Retina (tissue), 1 donor: ENCODE data around the gene ARHGEF5.
"Not testable (repeated sequence)": the region's sequence is repeated elsewhere in the genome, so short reads cannot be mapped to it uniquely, and the experiment has no call there.

Experiments used
- DNase-seq: peaks from one replicate; pipeline ENCODE4 v3.0.0-alpha.2; 2016

The ARHGEF5 gene

DNA sequence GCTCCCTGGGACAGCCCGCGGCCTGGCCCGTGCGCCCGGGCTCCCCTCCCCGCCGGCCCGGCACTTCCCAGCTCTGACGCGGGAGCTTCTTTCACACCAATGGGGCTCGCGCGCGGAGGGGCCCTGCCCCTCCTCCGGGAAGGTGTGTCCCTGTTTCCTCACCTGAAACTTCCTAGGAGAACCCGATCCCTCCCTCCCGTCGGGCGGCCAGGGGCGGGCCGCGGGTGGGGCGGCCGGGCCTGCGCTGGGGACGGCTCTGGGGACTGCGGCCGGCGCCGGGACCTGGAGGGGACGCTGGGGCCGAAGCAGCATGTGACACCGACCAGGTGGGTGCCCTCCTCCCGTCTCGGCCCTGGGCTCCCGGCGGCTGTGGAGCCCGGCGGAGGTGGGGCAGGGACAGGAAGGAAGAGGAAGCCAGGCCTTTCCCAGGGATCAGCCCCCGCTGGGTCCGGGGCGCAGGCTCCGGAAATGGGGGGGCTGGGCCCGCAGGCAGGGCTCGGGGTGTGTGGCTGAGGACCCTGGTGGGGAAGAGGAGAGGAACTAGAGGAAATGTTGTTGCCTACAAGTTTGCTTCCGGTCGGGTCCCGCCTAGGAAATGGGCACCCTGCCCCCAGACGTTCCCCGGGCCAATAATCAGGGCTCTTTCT, at the start of gene ARHGEF5:
TSS of gene ARHGEF5 (plus strand) at position 227 of the 647 bp plus-strand sequence. CDS start 7,268 bp downstream, outside the sequence.
- DNase-seq, result not testable (repeated sequence)

DNA sequence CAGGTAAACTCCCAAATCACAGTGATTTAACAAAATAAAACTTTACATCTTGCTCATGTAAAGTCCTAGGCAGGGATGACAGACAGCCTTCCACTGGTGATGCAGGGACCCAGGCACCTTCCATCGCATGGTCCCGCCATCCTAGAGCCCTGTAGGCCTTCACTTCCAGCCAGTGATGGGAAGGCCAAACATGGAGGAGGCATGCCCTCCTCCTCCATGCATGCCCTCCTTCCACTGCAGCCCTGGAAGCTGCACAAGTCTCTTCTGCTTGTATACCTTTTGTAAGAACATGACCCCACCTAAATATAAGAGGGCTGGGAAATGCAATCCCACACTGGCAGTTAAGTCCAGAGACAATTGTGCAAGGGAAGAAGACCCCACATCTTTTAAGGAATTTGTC, 45.5 kb upstream of the ARHGEF5 start:
- DNase-seq, result not testable (repeated sequence)

- DNase-seq, result not testable (repeated sequence)
These were observed 44.0 kb upstream of the ARHGEF5 start for GRCh38 chr7:144311218-144311617.

DNA sequence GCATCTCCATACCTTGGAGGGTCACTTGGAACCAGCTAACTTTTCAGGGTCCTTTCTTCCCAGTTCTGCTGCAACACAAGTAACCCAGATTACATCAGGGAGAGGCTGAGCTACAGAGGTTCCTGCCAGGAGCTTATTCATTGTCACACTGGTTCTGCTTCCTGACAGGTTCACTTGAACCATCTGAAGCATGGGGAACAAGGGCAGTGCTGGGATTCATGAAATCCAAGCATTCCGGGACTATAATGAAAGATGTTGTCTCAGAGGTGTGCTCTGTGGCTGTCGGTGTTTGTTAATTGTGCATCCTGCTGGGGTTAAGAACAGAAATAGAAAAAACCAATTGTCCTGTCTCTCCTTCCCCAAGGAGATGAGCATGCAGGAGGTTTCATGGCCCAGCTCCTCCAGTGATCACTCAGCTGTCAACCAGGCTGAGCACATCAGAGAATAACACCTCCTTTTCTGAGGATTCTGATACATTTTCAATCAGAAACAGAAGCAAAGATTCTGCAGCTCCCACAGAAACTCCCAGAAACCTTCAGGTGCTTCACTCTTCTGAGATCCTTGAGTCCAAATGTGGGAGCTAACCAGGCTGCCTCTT, 43.2 kb upstream of the ARHGEF5 start, which contains the start of gene OR2A1:
TSS of gene OR2A1 (plus strand) at position 548 of the 598 bp plus-strand sequence. CDS start 5,706 bp downstream, outside the sequence.
- not testable (repeated sequence) for DNase-seq

DNA sequence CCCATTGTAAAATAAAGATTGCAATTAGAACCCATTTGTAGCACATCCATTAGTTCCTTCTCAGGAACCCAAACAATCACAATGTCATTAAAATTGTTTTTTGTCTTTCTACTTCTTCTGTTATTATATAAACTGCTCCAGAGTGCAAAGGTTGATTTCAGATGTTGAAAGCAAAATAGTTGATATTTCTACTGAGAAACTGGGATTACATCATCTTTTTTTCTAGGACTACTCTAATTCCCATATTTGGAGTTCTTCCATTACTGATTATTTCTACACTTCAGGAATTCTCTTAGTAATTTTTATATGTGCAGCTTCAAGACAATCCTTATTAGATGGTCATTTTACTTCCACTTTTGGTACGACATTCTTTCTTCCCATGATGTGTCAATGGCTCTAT, 37.7 kb upstream of the ARHGEF5 start:
- not testable (repeated sequence) for DNase-seq

DNA sequence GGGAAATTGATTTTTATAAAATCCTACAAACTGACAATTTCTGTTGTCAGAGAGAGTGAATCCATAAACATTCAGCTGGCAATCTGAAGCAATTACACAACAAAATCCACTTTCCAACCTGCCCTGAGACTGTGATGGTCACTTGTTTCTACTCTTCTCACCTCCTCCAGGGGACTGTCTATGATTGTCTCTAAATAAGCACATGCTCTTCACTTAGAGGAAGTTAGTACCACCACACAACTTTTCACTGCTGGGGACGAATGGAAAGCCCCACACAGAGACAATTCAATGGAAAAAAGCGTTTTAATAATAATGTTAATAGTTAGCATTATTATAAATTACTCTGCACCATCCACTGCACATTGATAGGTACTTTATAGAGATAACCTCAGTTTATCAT, 35.7 kb upstream of the ARHGEF5 start:
- DNase-seq, result not testable (repeated sequence)

- DNase-seq, result not testable (repeated sequence)
These were observed 33.5 kb upstream of the ARHGEF5 start for GRCh38 chr7:144321677-144322206.

DNA sequence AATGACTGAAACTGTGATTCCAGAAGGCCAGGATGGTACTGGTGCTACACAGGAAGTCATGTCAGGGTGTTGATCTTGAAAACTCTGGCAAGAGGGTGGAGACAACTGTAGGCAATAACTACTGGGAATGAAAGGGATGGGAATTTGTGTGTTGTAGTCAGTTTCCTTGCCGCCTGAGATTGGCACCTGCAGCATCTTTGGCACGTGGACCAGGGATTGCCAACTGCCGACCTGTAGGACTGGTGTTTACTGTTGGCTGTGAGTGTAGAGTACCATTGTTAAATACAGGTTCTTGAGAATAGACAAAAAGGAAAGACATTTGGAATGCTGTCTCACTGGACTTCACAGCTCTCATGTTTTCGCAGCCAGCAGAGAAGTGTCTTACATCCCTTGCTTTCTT, 31.8 kb upstream of the ARHGEF5 start:
- DNase-seq, result not testable (repeated sequence)

DNA sequence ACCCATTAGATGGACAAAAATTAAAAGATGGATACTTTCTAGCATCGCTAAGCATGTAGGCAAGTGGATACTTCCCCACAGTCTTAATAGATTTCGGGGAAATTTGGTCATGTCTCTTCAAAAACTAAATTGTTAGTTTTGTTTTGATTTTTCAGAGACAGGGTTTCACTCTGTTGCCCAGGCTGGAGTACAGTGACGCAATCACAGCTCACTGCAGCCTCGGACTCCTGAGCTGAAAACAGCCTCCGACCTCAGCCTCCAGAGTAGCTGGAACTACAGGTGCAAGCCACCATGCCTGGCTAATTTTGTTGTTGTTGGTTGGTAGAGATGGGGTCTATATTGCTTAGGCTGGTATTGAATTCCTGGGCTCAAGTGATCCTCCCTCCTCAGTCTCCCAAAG, 29.3 kb upstream of the ARHGEF5 start:
- DNase-seq, result not testable (repeated sequence)

DNA sequence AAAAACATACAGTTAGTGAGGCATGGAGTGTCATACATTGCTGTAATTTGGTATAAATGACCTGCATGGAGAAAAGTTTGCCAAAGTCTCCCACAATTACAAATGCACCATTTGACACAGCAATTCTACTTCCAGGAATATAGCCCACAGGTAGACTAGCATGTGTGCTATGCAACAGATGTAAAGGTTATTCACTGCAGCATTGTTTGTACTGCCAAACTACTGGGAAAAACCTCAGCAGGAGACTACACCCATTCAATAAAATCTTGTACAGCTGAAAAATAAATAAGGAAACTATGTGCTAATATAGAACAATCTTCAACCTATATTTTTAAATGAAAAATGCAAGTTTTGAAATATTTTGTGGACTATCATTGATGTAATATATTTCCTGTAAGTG, 25.2 kb upstream of the ARHGEF5 start:
- DNase-seq, result not testable (repeated sequence)

GRCh38 chr7:144331221-144331995, 23.8 kb upstream of the ARHGEF5 start:
- not testable (repeated sequence) for DNase-seq

GRCh38 chr7:144331996-144332288, 23.3 kb upstream of the ARHGEF5 start:
- not testable (repeated sequence) for DNase-seq

- DNase-seq, result not testable (repeated sequence)
These were observed 6.6 kb upstream of the ARHGEF5 start for GRCh38 chr7:144348625-144349024.

DNA sequence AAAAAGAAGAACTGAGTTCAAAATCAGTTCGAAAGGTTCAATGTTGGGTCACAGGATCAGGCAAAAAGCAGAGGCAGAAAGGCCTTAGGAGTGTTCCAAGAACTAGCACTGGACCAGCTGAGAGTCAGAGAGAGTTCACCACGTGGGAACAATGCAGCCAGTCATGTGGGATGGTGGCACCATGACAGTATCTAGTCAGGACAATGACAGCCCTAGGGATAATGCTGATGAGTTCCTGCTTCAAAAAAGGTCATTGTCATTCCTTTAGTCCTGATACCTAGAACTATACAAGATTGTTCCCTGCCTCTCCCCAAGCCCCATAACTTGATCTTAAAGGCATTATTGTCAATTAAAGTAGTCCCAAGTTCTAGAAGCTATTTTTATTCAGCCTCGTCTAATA, 3.5 kb upstream of the ARHGEF5 start:
- not testable (repeated sequence) for DNase-seq

GRCh38 chr7:144356185-144356584, 983 bp downstream of the ARHGEF5 start:
- not testable (repeated sequence) for DNase-seq

DNA sequence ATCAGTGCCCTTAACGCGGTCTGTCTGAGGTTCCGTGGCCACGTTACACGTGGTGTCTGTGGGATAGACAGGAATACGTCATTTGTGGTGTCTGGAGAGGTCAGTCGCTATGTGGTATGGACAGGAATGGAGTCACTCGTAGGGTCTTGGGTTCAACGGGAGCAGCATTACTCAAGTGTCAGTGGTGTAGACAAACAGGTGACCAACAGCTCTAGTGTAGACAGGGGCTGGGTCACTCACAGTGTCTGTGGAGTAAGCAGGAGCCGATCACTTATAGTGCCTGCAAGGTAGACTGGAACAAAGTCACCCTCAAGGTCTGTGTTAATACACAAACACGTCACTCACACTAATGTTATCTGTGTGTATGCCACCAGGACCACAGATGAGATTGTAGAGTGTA, 1.7 kb downstream of the ARHGEF5 start:
- not testable (repeated sequence) for DNase-seq

DNA sequence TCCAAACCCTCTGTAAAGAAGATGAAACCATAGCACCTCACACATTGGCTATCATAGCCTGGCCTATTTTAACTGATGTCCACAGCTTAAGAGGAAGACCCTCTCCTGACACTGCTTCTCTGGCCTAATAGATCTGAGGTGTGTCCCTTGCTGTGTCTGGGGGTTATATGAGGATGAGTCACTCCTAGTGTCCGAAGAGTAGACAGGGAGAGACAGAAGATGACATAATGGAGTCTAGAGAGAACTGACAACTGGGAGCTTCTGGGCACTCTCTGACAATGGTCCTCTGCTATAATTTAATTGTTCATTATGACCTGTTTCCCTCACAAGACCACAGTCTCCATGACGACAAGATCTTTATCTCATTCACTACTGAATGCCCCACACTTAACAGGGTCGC, 6.9 kb downstream of the ARHGEF5 start:
- DNase-seq, result not testable (repeated sequence)

DNA sequence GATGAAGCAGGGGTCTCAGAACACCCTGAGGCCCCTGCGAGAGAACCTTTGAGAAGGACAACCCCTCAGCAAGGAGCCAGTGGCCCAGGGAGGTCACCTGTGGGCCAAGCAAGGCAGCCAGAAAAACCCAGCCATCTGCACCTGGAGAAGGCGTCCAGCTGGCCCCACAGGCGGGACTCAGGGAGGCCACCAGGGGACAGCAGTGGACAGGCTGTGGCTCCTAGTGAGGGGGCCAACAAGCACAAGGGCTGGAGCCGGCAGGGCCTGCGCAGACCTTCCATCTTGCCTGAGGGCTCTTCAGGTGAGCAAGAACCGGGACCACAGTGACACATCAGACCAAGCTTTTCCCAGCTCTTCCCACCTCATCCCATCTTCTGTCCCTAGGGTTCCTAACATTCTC, 10.3 kb downstream of the ARHGEF5 start:
- not testable (repeated sequence) for DNase-seq

DNA sequence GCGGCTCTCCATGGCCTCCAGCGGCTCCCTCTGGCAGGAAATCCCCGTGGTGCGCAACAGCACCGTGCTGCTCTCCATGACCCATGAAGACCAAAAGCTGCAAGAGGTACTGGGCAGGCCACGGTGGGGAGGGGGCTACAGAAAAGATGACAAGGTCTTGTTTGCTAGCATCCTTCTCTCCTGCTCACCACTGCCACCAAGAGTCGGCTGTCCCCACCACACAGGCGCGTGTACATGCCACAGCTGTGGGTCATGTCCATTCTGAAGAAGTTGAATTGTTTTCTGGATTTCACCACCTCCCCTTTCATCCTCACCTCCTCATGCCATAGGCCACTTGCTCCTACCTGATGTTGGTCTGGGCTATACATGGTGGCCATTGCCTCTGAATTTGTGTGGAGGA, 12.0 kb downstream of the ARHGEF5 start:
- not testable (repeated sequence) for DNase-seq

DNA sequence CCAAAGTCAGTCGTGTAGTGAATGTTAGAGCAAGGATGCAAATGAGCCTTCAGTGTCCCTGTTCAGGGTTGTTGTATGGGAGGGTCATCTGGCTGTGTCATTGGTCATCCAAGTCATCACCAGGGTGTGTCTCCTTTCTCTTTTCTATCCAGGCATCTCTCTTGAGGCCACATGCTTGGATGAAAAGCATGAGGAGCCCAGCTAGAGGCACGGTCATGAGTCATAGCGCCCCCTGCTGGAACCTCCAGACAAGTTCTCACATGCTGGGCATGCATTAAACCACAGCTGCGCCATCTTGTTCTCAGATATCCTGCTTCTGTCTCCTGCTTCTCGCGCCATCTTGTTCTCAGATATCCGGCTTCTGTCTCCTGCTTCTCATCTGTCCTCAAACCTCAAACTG, 14.0 kb downstream of the ARHGEF5 start:
- not testable (repeated sequence) for DNase-seq

DNA sequence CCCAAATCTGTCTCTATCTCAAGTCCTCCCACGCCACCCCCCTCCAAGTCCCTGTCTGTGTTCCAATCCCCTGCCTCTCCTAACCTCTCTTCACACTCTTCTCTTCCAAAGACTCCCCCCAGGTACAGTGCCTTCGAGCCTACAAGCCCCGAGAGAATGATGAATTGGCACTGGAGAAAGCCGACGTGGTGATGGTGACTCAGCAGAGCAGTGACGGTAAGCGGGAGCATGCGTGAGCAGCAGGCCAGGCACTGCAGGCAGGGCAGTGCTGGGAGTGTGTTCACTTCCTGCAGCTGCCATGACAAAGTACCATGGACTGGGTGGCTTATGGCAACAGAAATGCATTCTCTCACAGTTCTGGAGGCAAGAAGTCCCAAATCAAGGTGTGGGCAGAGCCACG, 23.4 kb downstream of the ARHGEF5 start:
- DNase-seq, result no peak

DNA sequence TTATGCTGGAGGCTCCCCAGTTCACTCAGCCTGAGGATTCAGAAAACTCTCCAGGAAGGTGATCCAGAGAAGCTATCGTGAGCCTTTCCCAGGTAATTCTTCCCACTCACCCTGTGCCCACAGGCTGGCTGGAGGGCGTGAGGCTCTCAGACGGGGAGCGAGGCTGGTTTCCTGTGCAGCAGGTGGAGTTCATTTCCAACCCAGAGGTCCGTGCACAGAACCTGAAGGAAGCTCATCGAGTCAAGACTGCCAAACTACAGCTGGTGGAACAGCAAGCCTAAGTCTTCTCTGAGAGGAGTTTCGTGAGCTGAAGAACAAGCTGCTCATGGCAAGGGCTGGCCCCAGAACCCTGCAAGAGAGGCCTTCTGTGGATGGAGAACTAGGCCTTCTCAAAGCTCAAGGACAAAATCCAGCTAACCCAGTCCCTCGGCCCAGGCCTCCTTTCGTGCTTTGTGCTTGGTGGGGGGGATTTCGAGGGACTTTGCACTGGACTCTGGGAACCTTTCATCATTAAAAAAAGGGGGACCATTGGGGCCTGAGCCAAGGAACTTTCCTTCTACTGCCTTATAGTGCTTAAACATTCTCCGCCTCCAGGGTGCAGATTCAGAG, 24.7 kb downstream of the ARHGEF5 start:
- no peak for DNase-seq

DNA sequence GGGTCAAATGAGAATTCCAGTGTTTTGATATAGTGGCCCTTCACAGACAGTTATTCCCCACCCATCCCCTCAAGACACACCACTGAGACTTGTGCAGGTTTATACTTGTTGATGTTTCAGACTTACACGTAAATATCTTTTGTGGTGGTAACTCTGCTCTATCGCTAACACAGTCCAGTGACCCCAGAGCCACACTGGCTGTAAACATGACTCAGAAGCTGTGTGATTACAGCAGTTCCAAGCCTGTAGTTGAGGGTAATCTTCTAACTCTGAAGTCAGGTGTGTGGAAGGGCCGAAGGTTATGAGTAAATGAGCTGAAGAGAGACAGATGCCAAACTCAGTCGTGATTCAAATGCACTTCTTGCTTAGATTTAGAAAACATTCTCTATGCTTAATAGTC, 28.9 kb downstream of the ARHGEF5 start:
- no peak for DNase-seq
